IPS DF 19.7 (cell line): ENCODE results near the gene NR4A3.

Experiments used
- DNase-seq: peaks from one replicate; pipeline ENCODE4 v3.0.0-alpha.2; 2013; ENCODE audit warnings: low read depth, low spot score

Gene NR4A3

DNA sequence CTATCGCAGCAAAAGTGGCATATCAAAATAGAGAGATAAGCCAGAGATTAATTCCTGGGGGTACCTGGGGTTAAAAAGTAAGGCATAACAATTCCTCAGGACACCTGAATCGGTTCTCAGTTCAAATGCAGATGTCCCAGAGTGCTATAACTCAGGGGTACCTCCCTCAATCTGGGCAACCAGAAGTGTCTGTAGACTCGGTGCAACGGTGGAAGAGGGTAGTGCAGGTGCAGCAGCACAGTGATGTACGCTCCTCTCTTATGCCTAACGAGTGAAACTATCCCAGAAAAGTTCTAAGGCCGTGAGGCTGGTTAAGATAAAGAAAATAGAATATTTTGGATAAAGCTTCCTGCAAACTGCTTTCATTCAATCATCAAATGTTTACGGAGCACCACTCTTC, 7.9 kb upstream of the NR4A3 start:
- DNase-seq, result no peak

DNA sequence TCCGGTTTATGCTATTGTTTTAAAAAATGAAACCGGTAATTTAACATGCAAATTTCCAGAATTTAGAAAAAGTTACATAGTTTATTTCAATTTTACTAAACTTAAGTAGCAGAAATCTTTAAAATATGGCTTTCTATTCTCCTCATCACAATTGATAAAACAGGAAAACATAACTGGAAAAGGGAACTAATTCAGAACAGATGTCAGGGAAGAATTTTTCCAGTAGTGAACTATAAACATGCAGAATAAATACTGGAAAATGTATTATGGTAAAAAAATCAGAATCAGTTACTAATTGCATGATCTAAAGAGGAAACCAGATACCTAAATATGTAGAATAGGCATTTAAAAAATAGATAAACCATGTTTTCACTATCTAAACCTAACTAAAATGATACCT, 7.3 kb upstream of the NR4A3 start:
- no peak for DNase-seq

- DNase-seq, result no peak
Observed at GRCh38 chr9:99816392-99816791, 5.3 kb upstream of the NR4A3 start.

GRCh38 chr9:99818500-99818899, 3.2 kb upstream of the NR4A3 start:
- DNase-seq, result no peak

DNA sequence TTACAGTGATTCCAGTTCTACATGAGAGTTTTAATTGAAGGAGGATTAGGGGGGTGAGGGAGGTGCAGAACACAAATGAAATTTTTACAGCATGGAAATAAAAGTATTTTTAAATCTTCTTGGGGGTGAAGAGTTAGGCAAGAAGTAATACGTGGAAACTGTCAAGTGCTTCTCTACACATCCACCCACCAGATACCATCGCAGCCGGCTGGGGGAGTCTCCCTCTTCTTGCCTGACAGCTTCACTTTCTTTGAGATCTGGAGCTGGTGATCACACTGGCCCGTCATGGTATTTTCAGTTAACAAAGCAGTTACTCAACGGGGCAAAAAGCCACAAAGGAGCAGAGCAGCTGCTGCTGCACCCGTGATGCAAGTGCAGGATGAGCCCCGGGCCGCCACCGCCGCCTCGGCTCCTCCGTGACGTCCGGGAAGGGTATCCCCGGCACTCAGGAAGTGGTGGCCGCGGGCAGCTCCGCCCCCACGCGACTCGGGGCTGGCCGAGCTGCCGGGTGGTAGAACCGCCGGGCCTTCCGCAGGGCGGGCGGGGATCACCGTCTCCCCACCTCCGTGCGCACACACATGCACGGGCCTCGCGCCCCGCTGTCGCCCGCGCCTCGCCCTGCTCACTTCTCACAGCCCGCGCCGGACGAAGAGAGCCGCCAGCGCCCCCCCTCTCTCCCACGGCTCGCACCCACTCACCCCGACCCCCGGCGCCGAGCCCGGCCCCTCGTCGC, 2.4 kb upstream of the NR4A3 start:
- DNase-seq, result no peak

- no peak for DNase-seq
Observed at GRCh38 chr9:99819856-99820684, 1.6 kb upstream of the NR4A3 start.

DNA sequence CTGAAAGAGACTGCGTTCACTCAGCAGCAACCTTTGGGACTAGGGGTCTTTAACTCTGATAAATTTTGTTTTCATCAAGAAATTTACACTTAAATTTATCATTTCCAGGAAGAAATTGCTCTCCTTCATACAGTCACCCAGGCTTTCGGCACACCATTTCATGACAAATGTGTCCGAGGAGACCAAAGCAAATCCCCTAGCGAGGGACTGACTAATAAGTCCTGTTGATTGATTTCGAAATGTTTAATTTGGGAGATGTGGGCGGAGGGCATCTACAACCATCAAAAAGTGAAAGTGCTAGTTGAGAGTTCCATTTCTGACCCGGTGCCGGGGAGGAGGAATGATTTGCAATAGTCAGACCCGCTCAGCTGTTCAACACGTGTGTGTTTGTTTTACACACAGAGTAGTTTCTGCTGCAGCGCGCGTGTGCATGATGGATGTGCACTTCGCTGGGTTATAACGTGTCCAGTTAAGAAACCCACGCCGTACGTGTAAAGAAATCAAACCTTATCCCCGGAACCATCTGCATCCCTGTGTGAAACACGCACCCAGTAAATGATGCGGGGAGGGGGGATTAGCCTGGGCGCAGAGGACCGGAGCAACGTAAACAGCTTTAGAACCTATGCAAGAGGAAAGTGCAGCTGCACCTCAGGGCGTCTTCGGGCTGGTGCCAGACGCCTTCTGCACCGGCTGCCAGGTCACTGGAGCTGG, 845 bp upstream of the NR4A3 start:
- no peak for DNase-seq

- no peak for DNase-seq
Observed at GRCh38 chr9:99822109-99822805, 572 bp downstream of the NR4A3 start.

- DNase-seq, result no peak
Observed at GRCh38 chr9:99822806-99823591, 1.3 kb downstream of the NR4A3 start.

DNA sequence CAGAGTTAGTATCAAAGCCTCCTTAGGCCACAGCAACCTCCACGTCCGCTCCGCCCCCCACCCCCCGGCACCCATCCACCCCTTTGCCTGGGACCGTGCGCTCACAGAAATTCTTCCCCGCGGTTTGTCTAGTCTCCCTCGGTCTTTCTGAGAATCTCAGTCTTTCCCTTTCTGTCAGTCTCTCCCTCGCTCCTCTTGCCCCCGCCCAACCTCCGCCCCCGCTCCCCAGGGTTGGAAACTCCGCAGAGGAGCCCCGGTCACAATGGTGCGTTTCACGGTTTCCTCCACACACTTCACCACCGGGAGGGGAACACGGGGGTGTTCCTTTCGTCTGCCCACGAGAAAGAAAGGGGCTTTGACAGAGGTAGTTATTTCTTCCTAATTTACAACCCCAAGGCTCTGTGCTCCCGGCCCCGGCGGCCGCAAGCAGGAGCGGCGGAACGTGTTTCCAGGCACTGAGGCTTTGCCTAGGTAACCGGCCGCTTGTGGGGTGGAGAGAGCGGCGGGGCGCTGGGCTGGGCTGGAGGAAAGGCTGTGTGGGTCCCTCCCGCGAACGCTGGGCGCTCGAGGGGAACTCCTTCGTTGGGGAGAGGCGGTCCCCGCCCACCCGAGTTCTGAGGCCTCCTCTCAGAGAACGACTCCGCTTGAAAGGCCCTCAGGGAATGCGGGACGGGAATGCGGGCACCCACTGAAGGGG, 2.1 kb downstream of the NR4A3 start:
- no peak for DNase-seq

DNA sequence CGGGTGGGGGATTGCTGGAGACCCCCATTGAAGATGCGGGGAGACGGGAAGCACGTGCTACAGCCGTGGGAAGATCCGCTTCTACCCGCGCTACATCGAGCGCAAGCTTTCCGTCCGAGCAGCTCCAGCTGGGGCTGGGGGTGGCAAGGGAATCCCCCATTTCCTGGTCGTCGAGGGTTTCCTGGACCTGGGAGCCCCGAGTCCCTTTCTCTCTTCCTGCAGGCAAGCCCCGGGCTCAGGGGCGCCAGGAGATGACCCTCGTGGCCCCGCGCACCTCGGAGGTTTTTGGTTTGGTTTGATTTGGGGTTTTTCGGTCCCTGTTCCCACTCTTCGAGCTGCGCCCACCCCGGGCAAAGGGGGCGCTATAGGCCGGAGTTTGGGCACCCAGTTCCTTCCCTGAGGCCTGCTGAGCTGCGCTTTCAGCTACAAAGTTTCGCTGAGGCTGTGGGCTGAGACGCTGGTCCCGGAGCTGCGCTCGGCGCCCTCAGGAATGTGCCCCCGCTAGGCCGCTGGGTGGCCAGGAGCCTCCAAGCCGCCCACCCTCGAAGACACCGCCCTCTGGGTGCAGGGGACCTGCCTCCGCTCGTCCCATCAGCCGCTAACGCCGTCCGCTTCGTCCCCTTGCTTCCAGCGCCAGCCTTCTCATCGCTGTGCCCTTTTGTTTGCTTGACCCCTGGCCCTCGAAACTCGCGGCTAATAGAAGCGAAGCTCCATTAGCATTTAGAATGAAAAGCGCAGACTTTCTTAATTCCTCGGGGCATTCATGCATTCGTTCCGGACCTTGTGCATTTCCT, 2.9 kb downstream of the NR4A3 start:
- no peak for DNase-seq

- no peak for DNase-seq
Observed at GRCh38 chr9:99825172-99826046, 3.7 kb downstream of the NR4A3 start.

- no peak for DNase-seq
Observed at GRCh38 chr9:99826579-99826978, 4.9 kb downstream of the NR4A3 start.

- no peak for DNase-seq
Observed at GRCh38 chr9:99827244-99827643, 5.6 kb downstream of the NR4A3 start.

DNA sequence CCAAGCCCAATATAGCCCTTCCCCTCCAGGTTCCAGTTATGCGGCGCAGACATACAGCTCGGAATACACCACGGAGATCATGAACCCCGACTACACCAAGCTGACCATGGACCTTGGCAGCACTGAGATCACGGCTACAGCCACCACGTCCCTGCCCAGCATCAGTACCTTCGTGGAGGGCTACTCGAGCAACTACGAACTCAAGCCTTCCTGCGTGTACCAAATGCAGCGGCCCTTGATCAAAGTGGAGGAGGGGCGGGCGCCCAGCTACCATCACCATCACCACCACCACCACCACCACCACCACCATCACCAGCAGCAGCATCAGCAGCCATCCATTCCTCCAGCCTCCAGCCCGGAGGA, 6.3 kb downstream of the NR4A3 start:
- DNase-seq, result no peak

- no peak for DNase-seq
Observed at GRCh38 chr9:99828417-99829176, 6.9 kb downstream of the NR4A3 start.

DNA sequence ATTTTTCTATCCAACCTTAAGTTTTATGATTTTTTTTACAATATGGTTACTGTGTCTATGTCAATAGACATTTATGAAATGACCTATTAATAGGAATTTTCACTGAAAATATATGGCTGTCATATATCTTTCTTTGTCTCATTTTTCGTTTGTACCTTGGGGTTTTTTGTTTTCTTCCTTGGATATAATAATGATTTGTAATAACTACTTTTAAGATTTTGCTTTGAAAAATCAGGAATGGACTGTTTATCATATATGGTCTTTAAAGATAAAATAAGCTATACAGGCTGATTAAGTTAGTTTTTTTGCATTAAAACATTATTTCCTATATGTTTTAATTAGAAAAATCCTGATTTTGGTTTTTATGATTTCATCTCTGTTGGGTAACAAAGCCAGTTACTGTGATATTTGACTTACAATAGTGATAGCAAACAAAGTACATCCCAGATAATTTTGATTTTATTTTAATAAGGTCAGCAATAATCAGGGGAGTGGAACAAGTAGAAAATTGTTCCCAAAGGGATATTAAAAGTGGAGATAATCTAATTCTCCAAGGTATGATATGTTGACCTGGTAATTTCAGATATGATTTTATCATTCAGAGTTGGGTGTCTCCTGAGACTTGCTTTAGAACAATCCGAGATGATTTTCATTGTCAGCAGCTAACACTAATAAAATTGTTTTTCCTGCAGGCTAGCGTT, 10.3 kb downstream of the NR4A3 start:
- DNase-seq, result no peak

DNA sequence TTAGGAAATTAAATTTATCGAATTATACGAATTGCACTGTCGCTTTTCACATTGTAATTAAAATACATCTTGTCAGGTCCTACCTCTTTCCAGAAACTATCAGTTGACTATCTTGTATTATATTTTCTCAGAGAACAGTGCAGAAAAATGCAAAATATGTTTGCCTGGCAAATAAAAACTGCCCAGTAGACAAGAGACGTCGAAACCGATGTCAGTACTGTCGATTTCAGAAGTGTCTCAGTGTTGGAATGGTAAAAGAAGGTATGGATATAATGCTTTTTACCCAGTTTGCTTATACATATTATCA, 10.8 kb downstream of the NR4A3 start:
- no peak for DNase-seq
